Skeletal muscle tissue (tissue), 4 donors: ENCODE data around the gene MED12L. TPM values are rescaled to one million over a fixed set of nuclear protein-coding genes. Genes with fewer than 3 reads are reported as not detected.
"Not testable (repeated sequence)": the region's sequence is repeated elsewhere in the genome, so short reads cannot be mapped to it uniquely, and the experiment has no call there.

Experiments used
- H3K27ac ChIP-seq: one replicate; pipeline ENCODE4 v1.7.0; 2013; ENCODE audit warnings: mild to moderate bottlenecking, low read depth, low read length, inconsistent platforms
- H3K27me3 ChIP-seq, 3 donors: one replicate each; pipeline ENCODE4 v1.7.0; 2013; ENCODE audit warnings: low read length in 3 of 3; ENCODE audit not compliant: control insufficient read depth in 3 of 3, insufficient read depth in 3 of 3
- H3K36me3 ChIP-seq, 3 donors: one replicate each; pipeline ENCODE4 v1.7.0; 2013; ENCODE audit warnings: low read length in 3 of 3; ENCODE audit not compliant: control insufficient read depth in 3 of 3, insufficient read depth in 3 of 3
- H3K4me1 ChIP-seq, 3 donors: one replicate each; pipeline ENCODE4 v1.7.0; 2013; ENCODE audit warnings: low read length in 3 of 3, mild to moderate bottlenecking in 3 of 3; ENCODE audit not compliant: control insufficient read depth in 3 of 3, insufficient read depth in 3 of 3
- H3K4me3 ChIP-seq, 3 donors: one replicate each; pipeline ENCODE4 v1.7.0; 2013; ENCODE audit warnings: low read length in 3 of 3
- H3K9ac ChIP-seq, 3 donors: one replicate each; pipeline ENCODE4 v1.7.0; 2013; ENCODE audit warnings: low read length in 3 of 3, mild to moderate bottlenecking in 3 of 3, moderate library complexity in 2 of 3, low read depth in 1 of 3
- H3K9me3 ChIP-seq, 3 donors: one replicate each; pipeline ENCODE4 v1.7.0; 2013; ENCODE audit warnings: low read length in 3 of 3; ENCODE audit not compliant: control insufficient read depth in 3 of 3
- total RNA-seq: library from RNA; depleted of rRNA; stranded (reverse); fragments of >200 nt; gene quantifications from one replicate; pipeline ENCODE4 v1.2.3, GENCODE V29; 2014
- donor health status: Osteomylitis.

The MED12L gene
- total RNA-seq, 1 donor from 2014 or later = 8.9 TPM

GRCh38 chr3:151230646-151231045 is 145.2 kb downstream of the MED12L start:
- Histone ChIP-seq H3K27ac (no peak overlapping the region), H3K4me3 (no peak overlapping the region), H3K4me1 (peaks cover 8 to 15% (median 14%) of the 10 kb centered on the region in 3 donors)

GRCh38 chr3:151232403-151232802 is 146.9 kb downstream of the MED12L start:
- H3K9me3 ChIP-seq, H3K27me3 ChIP-seq, H3K27ac ChIP-seq, H3K36me3 ChIP-seq, H3K4me3 ChIP-seq, H3K9ac ChIP-seq: not testable (repeated sequence)
- peaks cover 6 to 11% (median 7%) of the 10 kb centered on the region in 3 donors for H3K4me1 ChIP-seq

More at GRCh38 chr3:151230646-151231045, 145.2 kb downstream of the MED12L start:
- no peak overlapping the region for H3K9ac ChIP-seq
- H3K9me3 ChIP-seq = no peaks in the 10 kb centered on the region
- H3K36me3 ChIP-seq = no peaks in the 10 kb centered on the region
- H3K27me3 ChIP-seq = no peaks in the 10 kb centered on the region

GRCh38 chr3:151232991-151233390 is 147.5 kb downstream of the MED12L start:
- H3K4me3 ChIP-seq = no peak overlapping the region
- no peaks in the 10 kb centered on the region for H3K27me3 ChIP-seq
- no peaks in the 10 kb centered on the region for H3K9me3 ChIP-seq
- H3K4me1 ChIP-seq = peaks cover 2 to 8% (median 3%) of the 10 kb centered on the region in 3 donors
- no peak overlapping the region for H3K27ac ChIP-seq
- no peak overlapping the region for H3K9ac ChIP-seq
- H3K36me3 ChIP-seq = no peaks in the 10 kb centered on the region

GRCh38 chr3:151234825-151235224 is 149.4 kb downstream of the MED12L start:
- Histone ChIP-seq H3K27ac (no peak overlapping the region), H3K4me1 (no peaks in the 10 kb centered on the region), H3K27me3 (no peaks in the 10 kb centered on the region), H3K9me3 (no peaks in the 10 kb centered on the region), H3K4me3 (no peak overlapping the region), H3K36me3 (no peaks in the 10 kb centered on the region), H3K9ac (no peak overlapping the region)

- no peaks in the 10 kb centered on the region for H3K4me1 ChIP-seq
- no peak overlapping the region for H3K27ac ChIP-seq
- no peak overlapping the region for H3K4me3 ChIP-seq
These were observed 150.9 kb downstream of the MED12L start for GRCh38 chr3:151236316-151236715.

GRCh38 chr3:151236736-151237135 is 151.3 kb downstream of the MED12L start:
- Histone ChIP-seq H3K4me1 (no peaks in the 10 kb centered on the region), H3K4me3 (no peak overlapping the region), H3K27ac (no peak overlapping the region), H3K36me3 (no peaks in the 10 kb centered on the region), H3K9me3 (no peaks in the 10 kb centered on the region), H3K27me3 (no peaks in the 10 kb centered on the region), H3K9ac (no peak overlapping the region)

More at GRCh38 chr3:151236316-151236715, 150.9 kb downstream of the MED12L start:
- Histone ChIP-seq H3K9me3 (no peaks in the 10 kb centered on the region), H3K27me3 (no peaks in the 10 kb centered on the region), H3K36me3 (no peaks in the 10 kb centered on the region), H3K9ac (no peak overlapping the region)

- not testable (repeated sequence) for H3K4me1 ChIP-seq, H3K27me3 ChIP-seq, H3K9me3 ChIP-seq, H3K4me3 ChIP-seq, H3K27ac ChIP-seq, H3K9ac ChIP-seq, H3K36me3 ChIP-seq
These were observed 156.5 kb downstream of the MED12L start for GRCh38 chr3:151242006-151242405.

- H3K9ac ChIP-seq = no peak overlapping the region
- no peak overlapping the region for H3K4me3 ChIP-seq
These were observed 163.4 kb downstream of the MED12L start for GRCh38 chr3:151248772-151249337.

GRCh38 chr3:151256749-151257148 is 171.3 kb downstream of the MED12L start:
- Histone ChIP-seq H3K4me3 (no peak overlapping the region), H3K9ac (no peak overlapping the region), H3K9me3 (no peaks in the 10 kb centered on the region), H3K27ac (no peak overlapping the region), H3K27me3 (no peaks in the 10 kb centered on the region), H3K36me3 (no peaks in the 10 kb centered on the region), H3K4me1 (peaks cover 0 to 5% (median 2%) of the 10 kb centered on the region in 3 donors)

More at GRCh38 chr3:151248772-151249337, 163.4 kb downstream of the MED12L start:
- no peaks in the 10 kb centered on the region for H3K36me3 ChIP-seq
- no peak overlapping the region for H3K27ac ChIP-seq
- no peaks in the 10 kb centered on the region for H3K4me1 ChIP-seq
- no peaks in the 10 kb centered on the region for H3K27me3 ChIP-seq
- H3K9me3 ChIP-seq = no peaks in the 10 kb centered on the region

GRCh38 chr3:151259664-151260063 is 174.2 kb downstream of the MED12L start:
- H3K9me3 ChIP-seq = no peaks in the 10 kb centered on the region
- no peak overlapping the region for H3K4me3 ChIP-seq
- no peaks in the 10 kb centered on the region for H3K36me3 ChIP-seq
- no peaks in the 10 kb centered on the region for H3K4me1 ChIP-seq
- no peaks in the 10 kb centered on the region for H3K27me3 ChIP-seq
- H3K27ac ChIP-seq = no peak overlapping the region
- no peak overlapping the region for H3K9ac ChIP-seq
